GM19372 (cell line): ENCODE results near the gene PIGL.
"Not testable (repeated sequence)": the region's sequence is repeated elsewhere in the genome, so short reads cannot be mapped to it uniquely, and the experiment has no call there.

Source experiments
- ATAC-seq: cut with Tn5 transposase; IDR thresholded peaks from one replicate; pipeline ENCODE4 v1.9.1; 2021; ENCODE audit warnings: mild to moderate bottlenecking, low read depth, moderate library complexity; ENCODE audit not compliant: unreplicated experiment

Gene PIGL

GRCh38 chr17:16216341-16217001 is 539 bp upstream of the PIGL start:
- ATAC-seq, result not testable (repeated sequence)

DNA sequence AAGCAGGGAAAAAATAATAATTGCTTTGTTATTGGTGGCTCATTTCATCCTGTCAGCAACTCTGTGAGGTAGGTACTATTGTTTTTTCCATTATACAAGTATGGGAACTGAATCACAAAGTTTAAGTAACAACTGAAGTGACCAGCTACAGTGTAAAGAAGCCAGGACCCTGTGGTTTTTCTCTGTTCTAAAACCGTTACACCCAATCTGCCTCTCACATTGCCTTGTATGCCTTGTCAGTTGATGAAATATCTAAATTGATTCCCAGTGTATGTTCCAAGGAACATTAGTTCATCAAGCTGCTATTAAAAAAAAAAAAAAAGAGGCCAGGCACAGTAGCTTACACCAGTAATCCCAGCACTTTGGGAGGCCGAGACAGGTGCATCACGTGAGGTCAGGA is 5.4 kb downstream of the PIGL start:
- ATAC-seq, result no peak

- not testable (repeated sequence) for ATAC-seq
These were observed 13.0 kb downstream of the PIGL start for GRCh38 chr17:16229912-16230561.

GRCh38 chr17:16232391-16232790 is 15.4 kb downstream of the PIGL start:
- ATAC-seq, result no peak

DNA sequence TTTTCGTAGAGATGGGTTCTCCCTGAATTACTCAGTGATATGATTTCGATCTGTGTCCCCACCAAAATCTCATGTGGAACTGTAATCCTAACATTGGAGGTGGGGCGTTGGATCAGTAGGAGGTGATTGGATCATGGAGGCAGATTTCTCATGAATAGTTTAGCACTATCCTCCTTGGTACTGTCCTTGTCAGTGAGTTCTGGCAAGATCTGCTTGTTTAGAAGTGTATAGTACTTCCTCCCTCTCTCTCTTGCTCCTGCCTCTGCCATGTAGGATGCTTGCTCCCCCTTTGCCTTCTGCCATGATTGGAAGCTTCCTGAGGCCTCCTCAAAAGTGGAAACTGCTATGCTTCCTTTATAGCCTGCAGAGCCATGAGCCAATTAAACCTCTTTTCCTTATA is 22.9 kb downstream of the PIGL start:
- ATAC-seq, result no peak

DNA sequence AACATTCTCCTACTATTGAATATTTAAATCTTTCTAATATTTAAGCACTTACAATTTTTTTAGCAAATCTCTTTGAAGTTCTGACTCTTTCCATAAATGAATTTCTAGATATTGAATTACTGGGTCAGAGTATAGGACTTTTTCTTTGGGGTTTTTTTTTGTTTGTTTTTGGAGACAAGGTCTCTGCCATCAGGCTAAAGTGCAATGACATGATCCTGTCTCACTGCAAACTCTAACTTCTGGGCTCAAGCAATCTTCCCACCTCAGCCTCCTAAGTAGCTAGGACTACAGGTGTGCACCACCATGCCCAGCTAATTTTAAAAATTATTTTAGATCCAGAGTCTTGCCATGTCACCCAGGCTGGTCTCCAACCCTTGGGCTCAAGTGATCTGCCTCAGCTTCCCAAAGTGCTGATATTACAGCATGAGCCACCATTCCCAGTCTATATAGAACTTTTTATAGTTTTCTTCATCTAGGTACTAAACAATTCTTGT is 24.9 kb downstream of the PIGL start:
- ATAC-seq, result no peak

DNA sequence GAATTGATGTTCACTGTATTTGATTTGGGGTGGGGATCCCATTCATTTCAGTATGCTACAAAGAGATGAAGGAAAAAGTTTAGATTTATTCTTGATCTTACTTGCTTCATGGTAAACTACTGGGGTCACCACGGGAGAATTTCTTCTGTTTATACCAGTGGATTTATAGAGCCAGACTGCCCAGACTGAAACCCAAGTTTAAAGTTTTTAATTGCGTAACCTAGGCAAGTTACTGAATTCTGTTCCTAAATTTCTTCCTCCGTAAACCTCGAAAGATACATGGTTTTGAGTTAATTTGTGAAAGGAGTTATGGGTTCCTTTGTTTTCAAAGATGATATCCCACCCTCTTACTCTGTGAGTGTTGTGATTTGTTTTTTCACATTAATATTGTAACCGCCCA is 26.4 kb downstream of the PIGL start:
- no peak for ATAC-seq

DNA sequence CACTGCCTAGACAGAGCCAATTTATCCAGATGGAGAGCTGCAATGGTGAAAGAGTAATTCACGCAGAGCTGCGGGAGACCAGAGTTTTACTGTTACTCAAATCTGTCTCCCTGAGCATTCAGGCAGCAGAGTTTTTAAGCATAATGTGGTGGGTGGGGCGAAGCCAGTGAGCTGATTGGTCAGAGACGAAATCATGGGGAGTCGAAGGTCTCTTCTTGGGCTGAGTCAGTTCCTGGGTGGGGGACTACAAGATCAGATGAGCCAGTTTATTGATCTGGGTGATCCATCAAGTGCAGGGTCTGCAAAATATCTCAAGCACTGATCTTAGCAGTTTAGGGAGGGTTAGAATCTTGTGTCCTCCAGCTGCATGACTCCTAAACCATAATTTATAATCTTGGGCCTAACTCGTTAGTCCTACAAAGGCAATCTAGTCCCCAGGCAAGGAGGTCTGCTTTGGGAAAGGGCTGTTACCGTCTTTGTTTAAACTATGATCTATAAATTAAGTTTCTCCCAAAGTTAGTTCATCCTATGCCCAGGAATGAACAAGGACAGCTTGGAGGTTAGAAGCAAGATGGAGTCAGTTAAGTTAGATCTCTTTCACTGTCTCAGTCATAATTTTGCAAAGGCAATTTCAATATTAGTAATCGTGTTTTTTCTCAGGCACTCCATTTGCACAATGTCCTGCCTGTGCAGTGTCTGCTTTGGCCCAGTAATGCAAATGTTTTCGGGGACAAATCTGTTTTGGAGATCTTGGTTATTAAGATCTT is 27.0 kb downstream of the PIGL start:
- no peak for ATAC-seq

GRCh38 chr17:16247586-16247984 is 30.6 kb downstream of the PIGL start:
- no peak for ATAC-seq

DNA sequence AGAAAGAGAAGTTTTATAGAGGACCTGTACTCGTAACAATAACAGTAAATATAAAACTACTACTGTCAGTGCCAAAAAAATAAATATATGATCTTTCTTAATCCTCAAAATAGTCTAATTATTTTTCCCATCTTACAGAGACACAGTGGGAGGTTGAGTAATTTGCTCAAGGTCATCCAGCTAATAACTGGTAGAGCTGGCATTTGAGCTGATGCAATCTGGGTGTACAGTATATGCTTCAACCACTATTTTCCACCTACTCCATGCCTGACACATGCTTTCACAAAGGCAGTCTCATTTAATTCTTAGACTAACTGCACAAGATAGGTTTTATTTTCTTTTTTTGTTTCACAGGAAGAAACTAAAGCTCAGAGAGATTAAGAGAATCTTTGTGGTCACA is 33.6 kb downstream of the PIGL start:
- no peak for ATAC-seq

- no peak for ATAC-seq
These were observed 34.0 kb downstream of the PIGL start for GRCh38 chr17:16251043-16251442.

DNA sequence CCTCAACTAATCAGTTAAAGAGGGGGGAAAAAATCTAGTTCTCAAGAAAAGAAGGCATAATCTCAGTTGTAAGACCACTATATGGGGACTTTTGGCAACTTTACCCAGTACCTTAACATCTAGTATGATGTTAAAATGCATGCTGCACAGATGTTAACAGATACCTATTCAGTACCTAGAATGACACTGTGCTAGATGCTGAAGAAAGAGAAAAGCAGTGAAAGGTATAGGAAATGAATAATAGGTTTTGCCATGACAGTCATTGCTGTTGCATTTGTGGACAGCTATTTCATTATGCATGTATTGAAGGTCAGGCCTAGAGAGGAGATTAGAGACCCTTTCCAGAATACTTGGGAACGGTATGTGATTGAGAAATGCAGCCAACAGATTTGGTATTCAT is 34.5 kb downstream of the PIGL start:
- no peak for ATAC-seq

DNA sequence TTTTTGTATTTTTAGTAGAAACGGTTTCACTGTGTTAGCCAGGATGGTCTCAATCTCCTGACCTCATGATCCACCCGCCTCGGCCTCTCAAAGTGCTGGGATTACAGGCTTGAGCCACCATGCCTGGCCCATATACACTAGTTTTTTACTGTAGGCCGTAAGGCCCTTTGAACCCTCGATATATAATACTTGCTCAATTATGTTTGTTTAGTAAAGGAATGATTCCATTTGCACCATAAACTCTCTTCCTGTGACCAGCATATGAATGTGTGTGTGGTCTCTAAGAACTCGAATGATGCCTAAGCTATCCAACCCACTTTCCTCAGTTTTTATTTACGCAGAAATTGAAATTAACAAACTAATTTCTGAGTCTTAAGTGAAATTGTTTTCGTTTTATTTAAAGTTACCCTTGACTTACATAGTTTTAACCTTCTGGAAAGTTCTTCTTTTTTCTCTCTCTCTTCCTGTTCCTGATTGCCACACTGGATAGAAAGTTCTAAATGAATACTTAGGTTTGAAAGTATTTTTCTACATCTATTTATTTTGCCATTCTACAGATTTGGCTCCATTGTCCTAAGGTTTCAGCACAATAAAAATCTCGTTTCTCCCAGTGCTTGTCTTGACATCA is 37.9 kb downstream of the PIGL start:
- no peak for ATAC-seq

GRCh38 chr17:16255481-16255921 is 38.5 kb downstream of the PIGL start:
- no peak for ATAC-seq

- no peak for ATAC-seq
These were observed 41.9 kb downstream of the PIGL start for GRCh38 chr17:16258901-16259300.

- ATAC-seq, result no peak
These were observed 42.9 kb downstream of the PIGL start for GRCh38 chr17:16259926-16260325.

- ATAC-seq, result no peak
These were observed 44.0 kb downstream of the PIGL start for GRCh38 chr17:16261049-16261448.

DNA sequence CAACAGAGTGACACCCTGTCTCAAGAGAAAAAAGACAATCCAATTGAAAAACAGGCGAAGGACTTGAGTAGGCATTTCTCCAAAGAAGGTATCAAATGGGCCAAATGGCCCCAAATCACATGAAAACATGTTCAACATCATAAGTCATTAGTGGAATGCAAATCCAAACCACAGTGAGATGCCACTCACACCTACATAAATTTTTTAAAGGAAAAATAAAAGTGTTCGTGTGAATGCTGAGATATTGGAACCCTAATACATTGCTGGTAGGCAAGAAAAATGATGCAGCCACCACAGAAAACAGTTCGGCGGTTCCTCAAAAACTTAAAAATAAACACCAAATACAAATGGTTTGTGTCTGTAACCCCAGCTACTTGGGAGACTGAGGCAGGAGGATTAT is 45.2 kb downstream of the PIGL start:
- no peak for ATAC-seq

GRCh38 chr17:16267174-16267573 is 50.2 kb downstream of the PIGL start:
- no peak for ATAC-seq

GRCh38 chr17:16269658-16270057 is 52.6 kb downstream of the PIGL start:
- ATAC-seq, result no peak
